GM13977 (cell line): ENCODE measurements around the gene GPBP1.
A peak's percentile ranks its signal among the peaks of the same experiment; 100 is the strongest.

Experiments
- DNase-seq: peaks from one replicate; pipeline ENCODE4 v3.0.0; 2012; ENCODE audit warnings: low spot score
- in situ Hi-C: fragments of 300-500 bp; cut with MboI; formaldehyde crosslinking; loops from one replicate; pipeline ENCODE4 v1.12.0; 2022; ENCODE audit warnings: low sequenced_read_pairs, low pct_unique_long_range_greater_than_20kb, mixed read lengths, inconsistent platforms; ENCODE audit not compliant: unreplicated experiment
- TF ChIP-seq, protein P1 (sequence below): IDR thresholded peaks from 2 replicates; pipeline ENCODE4 v1.5.1; 2012; ENCODE audit warnings: mild to moderate bottlenecking, control low read depth; ENCODE audit not compliant: insufficient read depth; ENCODE audit errors: extremely low read depth, missing control alignments

Gene GPBP1

GRCh38 chr5:57221049-57221568 lies 47.2 kb downstream of the GPBP1 start:
- TF ChIP-seq, protein P1, sequence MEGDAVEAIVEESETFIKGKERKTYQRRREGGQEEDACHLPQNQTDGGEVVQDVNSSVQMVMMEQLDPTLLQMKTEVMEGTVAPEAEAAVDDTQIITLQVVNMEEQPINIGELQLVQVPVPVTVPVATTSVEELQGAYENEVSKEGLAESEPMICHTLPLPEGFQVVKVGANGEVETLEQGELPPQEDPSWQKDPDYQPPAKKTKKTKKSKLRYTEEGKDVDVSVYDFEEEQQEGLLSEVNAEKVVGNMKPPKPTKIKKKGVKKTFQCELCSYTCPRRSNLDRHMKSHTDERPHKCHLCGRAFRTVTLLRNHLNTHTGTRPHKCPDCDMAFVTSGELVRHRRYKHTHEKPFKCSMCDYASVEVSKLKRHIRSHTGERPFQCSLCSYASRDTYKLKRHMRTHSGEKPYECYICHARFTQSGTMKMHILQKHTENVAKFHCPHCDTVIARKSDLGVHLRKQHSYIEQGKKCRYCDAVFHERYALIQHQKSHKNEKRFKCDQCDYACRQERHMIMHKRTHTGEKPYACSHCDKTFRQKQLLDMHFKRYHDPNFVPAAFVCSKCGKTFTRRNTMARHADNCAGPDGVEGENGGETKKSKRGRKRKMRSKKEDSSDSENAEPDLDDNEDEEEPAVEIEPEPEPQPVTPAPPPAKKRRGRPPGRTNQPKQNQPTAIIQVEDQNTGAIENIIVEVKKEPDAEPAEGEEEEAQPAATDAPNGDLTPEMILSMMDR: peak; percentile 74
- in situ Hi-C loops: loop anchor here (25.0 kb wide), 1 partner anchor 309 kb away; the partner anchor contains the start of gene SETD9

GRCh38 chr5:57225553-57225952 lies 51.7 kb downstream of the GPBP1 start:
- TF ChIP-seq, protein P1: no peak
- in situ Hi-C loops: no loop called here
- DNase-seq: no peak

More at GRCh38 chr5:57221049-57221568, 47.2 kb downstream of the GPBP1 start:
- DNase-seq: peak; percentile 53

- no peak for DNase-seq
- TF ChIP-seq, protein P1: no peak
- in situ Hi-C loops: no loop called here
These were observed 55.5 kb downstream of the GPBP1 start for GRCh38 chr5:57229313-57229712.

GRCh38 chr5:57231607-57232006 lies 57.7 kb downstream of the GPBP1 start:
- in situ Hi-C loops: no loop called here
- no peak for DNase-seq
- TF ChIP-seq, protein P1: no peak

DNA sequence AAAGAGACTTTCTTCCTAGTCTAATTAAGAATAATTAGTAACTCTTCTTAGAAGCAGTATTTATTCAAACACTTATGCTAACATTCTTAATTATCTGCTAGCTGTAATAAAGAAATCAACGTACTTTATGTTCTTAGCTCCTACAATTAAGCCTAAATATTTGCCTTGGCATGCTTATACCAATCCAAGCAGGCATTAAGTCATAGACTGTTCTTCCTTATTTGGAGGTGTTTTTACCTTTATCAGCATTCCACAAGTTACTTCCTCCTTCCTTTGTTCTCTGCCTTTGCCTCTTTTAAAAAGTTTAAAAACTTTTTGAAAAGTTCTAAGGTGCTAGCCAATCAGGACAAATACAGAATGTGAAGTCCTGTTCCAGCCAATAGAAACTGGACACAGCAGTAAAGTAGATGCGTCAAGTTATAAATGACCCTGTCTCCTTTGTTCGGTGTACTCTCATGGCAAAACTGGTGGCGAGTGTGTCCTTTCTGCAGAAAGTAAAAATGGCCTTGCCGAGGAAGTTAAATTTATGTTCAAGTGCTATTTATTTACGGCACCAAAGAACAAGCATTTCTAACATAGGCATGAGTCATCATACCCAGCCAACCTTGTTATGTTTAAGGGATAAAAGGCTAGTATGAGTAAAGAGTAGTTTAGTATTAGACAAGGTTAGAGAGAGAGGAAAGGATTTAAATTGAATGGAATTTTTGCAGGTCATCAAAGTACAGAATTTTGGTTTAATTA lies 58.6 kb downstream of the GPBP1 start:
- TF ChIP-seq, protein P1: no peak
- DNase-seq: no peak
- in situ Hi-C loops: no loop called here

DNA sequence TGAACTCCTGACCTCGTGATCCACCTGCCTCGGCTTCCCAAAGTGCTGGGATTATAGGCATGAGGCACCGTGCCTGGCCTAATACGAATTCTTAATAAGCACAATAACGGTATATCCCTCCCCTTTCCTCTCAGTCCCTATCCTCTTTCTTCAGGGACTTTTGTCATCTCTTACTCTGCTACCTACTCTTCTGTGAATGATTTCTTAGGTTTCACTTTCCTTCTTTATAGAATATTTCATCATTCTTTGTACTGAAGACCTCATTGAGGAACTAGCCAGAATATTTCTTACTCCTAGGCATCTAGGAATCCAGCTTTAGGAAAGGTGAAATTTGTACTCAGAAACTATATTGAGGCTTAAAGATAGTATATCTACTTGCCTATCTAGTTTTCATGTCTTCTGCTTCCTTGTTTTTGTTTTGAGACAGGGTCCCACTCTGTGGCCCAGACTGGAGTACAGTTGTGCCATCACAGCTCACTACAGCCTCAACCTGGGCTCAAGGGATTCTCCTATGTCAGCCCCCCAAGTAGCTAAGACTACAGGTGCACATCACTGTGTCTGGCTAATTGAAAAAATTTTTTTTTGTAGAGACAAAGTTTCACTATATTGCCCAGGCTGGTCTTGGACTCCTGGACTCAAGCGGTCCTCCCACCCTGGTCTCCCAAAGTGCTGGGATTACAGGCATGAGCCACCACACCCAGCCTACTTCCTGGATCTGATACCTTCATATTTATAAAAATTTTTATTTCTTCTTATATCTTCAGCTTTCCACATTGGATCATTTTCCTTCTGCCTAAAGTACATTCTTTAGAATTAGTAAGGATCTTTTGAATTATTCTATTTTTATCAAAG lies 69.7 kb downstream of the GPBP1 start:
- in situ Hi-C loops: no loop called here
- TF ChIP-seq, protein P1: no peak
- peak; percentile 36 for DNase-seq
